Aorta (tissue), 5 donors: ENCODE results near the gene RAB11FIP4. TPM values are rescaled to one million over a fixed set of nuclear protein-coding genes. Genes with fewer than 3 reads are reported as not detected.

Experiments used
- ATAC-seq: fragments of 200-7000 bp; cut with Tn5 transposase; one replicate; pipeline ENCODE4 v1.9.1; 2022; ENCODE audit warnings: moderate library complexity; ENCODE audit not compliant: low FRiP score
- DNase-seq, 2 donors: peaks; one replicate each; pipeline ENCODE4 v3.0.0-alpha.2; 2020
- H3K27ac ChIP-seq, 2 donors: one replicate each; pipeline ENCODE4 v1.5.1; 2013; ENCODE audit warnings: low read length in 2 of 2, mild to moderate bottlenecking in 2 of 2, moderate library complexity in 2 of 2, control low read depth in 1 of 2, inconsistent platforms in 1 of 2, low read depth in 1 of 2
- H3K27me3 ChIP-seq, 2 donors: one replicate each; pipeline ENCODE4 v1.6.1; 2013; ENCODE audit warnings: control low read depth in 1 of 2, low read length in 1 of 2, mild to moderate bottlenecking in 1 of 2, moderate library complexity in 1 of 2; ENCODE audit not compliant: insufficient read depth in 2 of 2, control insufficient read depth in 1 of 2
- H3K36me3 ChIP-seq, 2 donors: one replicate each; pipeline ENCODE4 v1.6.1; 2013; ENCODE audit warnings: control low read depth in 1 of 2, low read length in 1 of 2, mild to moderate bottlenecking in 1 of 2; ENCODE audit not compliant: insufficient read depth in 2 of 2, control insufficient read depth in 1 of 2
- H3K4me1 ChIP-seq, 2 donors: one replicate each; pipeline ENCODE4 v1.6.1; 2013; ENCODE audit warnings: low read length in 2 of 2, control low read depth in 1 of 2, mild to moderate bottlenecking in 1 of 2, moderate library complexity in 1 of 2; ENCODE audit not compliant: insufficient read depth in 2 of 2, control insufficient read depth in 1 of 2
- H3K4me3 ChIP-seq, 2 donors: one replicate each; pipeline ENCODE4 v1.5.1; 2013; ENCODE audit warnings: low read length in 2 of 2, control low read depth in 1 of 2, mild to moderate bottlenecking in 1 of 2
- H3K9me3 ChIP-seq: one replicate; pipeline ENCODE4 v1.6.1; 2013; ENCODE audit warnings: mild to moderate bottlenecking, low read length; ENCODE audit not compliant: control insufficient read depth
- WGBS, 2 donors: extraction: QIAGEN DNeasy Blood & Tissue Kit; methylation state at CpG; one replicate each; pipeline ENCODE4 v1.1.7; 2013; 5-methylcytosine and 5-hydroxymethylcytosine counted together
- intact Hi-C, 2 donors: fragments of 100-400 bp; cut with DNase I; formaldehyde crosslinking; loops; one replicate each; pipeline versions ENCODE4 v1.14.2 to v1.15.0; 2022
- polyA plus RNA-seq, 2 donors: library from polyadenylated mRNA; stranded (reverse); fragments of 200-250 nt; gene quantifications; one replicate each; pipeline ENCODE4 v1.2.3, GENCODE V29; 2013
- total RNA-seq, 2 donors: library from RNA; stranded (reverse); fragmentation: NEBNext Ultra II Directional; extraction: Animal tissue kit (Norgen Biotek cat#: 25700); gene quantifications; one replicate each; pipeline ENCODE4 v1.2.1, GENCODE V29; 2021
- donor health status: healthy with polysubstance abuse.
- donor health status: Bipolar disorder and iron deficiency.
- donor health status: DM: no; HTN: no; CAD: no.
- donor health status: DM: no; HTN: no; CAD: no.
- donor health status: DM: yes; HTN: yes; CAD: no.

The RAB11FIP4 gene
- total and polyA plus RNA-seq, 4 donors = 0.15 to 2.6 (median 1.4) TPM

GRCh38 chr17:31467502-31468256, 76.2 kb downstream of the RAB11FIP4 start:
- no peaks in the 10 kb centered on the region for H3K9me3 ChIP-seq
- H3K27me3 ChIP-seq = no peaks in the 10 kb centered on the region
- H3K4me1 ChIP-seq = no peaks in the 10 kb centered on the region
- no peak overlapping the region for H3K27ac ChIP-seq
- no peaks in the 10 kb centered on the region for H3K36me3 ChIP-seq
- intact Hi-C loops = no loop called here
- DNase-seq = no peak
- no peak overlapping the region for H3K4me3 ChIP-seq
- ATAC-seq = no peak
- WGBS, 2 donors = 52 to 57% methylated on average over 11 of the region's 11 CpGs

- no peak for ATAC-seq
- no peak for DNase-seq
- H3K27me3 ChIP-seq = no peaks in the 10 kb centered on the region
- intact Hi-C loops = no loop called here
- no peak overlapping the region for H3K4me3 ChIP-seq
- no peak overlapping the region for H3K27ac ChIP-seq
- WGBS, 2 donors = 97% methylated on average over 2 of the region's 2 CpGs
- no peaks in the 10 kb centered on the region for H3K36me3 ChIP-seq
- no peaks in the 10 kb centered on the region for H3K4me1 ChIP-seq
- H3K9me3 ChIP-seq = no peaks in the 10 kb centered on the region
Measured at GRCh38 chr17:31469959-31470358, 78.5 kb downstream of the RAB11FIP4 start.

- H3K36me3 ChIP-seq = no peaks in the 10 kb centered on the region
- no peaks in the 10 kb centered on the region for H3K4me1 ChIP-seq
- no peak for ATAC-seq
- WGBS, 2 donors = 88 to 90% methylated on average over 2 of the region's 2 CpGs
- no peak for DNase-seq
- no peak overlapping the region for H3K4me3 ChIP-seq
- no peak overlapping the region for H3K27ac ChIP-seq
- no peaks in the 10 kb centered on the region for H3K27me3 ChIP-seq
- H3K9me3 ChIP-seq = no peaks in the 10 kb centered on the region
- intact Hi-C loops = no loop called here
Measured at GRCh38 chr17:31470592-31470991, 79.1 kb downstream of the RAB11FIP4 start.

- ATAC-seq = no peak
- Histone ChIP-seq H3K9me3 (no peaks in the 10 kb centered on the region), H3K4me1 (no peaks in the 10 kb centered on the region), H3K27me3 (no peaks in the 10 kb centered on the region), H3K36me3 (no peaks in the 10 kb centered on the region), H3K27ac (no peak overlapping the region), H3K4me3 (no peak overlapping the region)
- DNase-seq = no peak
- WGBS, 2 donors = 90% methylated on average over 13 to 14 of the region's 14 CpGs
- intact Hi-C loops = no loop called here
Measured at GRCh38 chr17:31472137-31472536, 80.7 kb downstream of the RAB11FIP4 start.

DNA sequence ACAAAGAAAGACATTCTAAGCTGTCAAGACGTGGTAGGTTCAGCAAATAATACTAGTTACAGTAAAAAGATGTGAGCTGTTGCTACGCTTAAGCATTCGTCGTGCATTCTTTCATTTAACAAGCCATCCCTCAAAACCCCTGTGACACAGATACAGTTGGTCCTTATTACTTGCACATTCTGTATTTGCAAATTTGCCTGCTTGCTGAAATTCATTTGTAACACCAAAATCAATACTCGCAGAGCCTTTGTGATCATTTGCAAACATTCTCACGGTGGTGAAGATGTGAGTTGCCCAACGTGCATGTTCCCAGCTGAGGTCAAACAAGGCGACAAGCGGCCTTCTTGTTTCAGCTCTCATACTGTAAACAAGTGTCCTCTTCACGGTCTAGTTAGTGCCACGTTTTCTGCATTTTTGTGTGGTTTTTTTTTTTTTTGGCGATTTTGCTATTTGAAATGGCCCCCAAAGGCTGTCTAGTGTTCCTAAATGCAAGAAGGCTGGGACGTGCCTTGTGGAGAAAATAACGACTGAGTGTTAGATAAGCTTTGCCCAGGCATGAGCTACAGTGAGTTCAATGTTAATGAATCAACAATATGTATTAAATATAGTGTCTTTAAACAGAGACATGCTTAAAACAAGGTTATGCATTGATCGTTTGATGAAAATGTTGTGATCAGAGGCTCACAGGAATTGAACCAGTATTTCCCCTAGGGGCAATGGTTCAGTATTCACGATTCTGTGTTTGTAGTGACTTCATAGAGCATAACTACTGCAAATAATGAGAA, 84.1 kb downstream of the RAB11FIP4 start:
- no peaks in the 10 kb centered on the region for H3K36me3 ChIP-seq
- no peaks in the 10 kb centered on the region for H3K9me3 ChIP-seq
- no peaks in the 10 kb centered on the region for H3K27me3 ChIP-seq
- intact Hi-C loops = loop anchor here in 1 of 2 donors (5.0 kb wide), 1 partner anchor 37 kb away; no protein-coding TSS in a partner anchor
- no peak overlapping the region for H3K27ac ChIP-seq
- no peaks in the 10 kb centered on the region for H3K4me1 ChIP-seq
- WGBS, 2 donors = 78 to 84% methylated on average over 16 of the region's 16 CpGs
- H3K4me3 ChIP-seq = no peak overlapping the region
- no peak for DNase-seq
- no peak for ATAC-seq

DNA sequence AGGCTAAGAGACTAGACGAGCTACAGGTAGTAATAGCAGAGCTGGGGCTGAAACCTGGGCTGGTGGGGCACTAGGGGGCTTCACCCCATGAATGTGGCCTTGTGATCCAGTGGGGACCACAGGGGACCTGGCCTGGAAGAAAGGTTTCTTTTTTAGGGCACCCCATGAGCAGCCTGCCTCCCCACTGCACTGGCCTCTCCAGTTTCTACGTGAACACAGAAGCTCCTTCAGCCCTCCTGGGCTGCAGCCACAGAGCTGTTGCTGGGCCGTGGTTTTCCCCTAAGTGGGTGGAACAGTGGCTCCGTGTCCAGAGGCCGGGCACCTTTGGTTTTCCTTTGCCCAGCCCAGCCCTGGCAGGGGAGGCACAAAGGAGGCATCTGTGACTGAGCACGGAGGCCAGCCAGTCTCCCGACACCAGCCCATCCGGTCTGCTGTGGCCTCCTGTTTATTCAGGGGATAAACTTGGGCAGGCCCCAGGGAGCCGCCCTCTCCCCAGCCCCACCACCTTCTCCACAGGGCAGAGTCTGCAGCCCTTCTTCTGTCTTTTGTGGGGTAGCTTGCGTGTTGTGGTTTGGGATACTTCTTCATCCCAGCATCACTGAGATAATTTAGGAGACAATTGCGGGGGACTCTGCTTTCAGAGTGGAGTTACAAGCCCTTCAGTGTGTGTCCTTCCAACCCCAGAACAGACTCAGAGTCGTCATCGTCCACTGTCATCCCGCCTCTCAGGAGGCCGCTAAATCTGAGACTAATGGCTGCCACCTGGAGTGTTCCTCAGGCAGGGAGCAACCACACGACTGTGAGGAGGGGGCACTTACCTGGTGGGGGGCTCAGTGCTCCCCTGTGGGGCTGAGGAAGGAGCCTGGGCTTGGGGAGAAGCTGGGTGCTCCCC, 85.3 kb downstream of the RAB11FIP4 start:
- no peak for ATAC-seq
- 56 to 72% methylated on average over 16 of the region's 16 CpGs for WGBS, 2 donors
- intact Hi-C loops = loop anchor here in 1 of 2 donors (5.0 kb wide), 1 partner anchor 36 kb away; no protein-coding TSS in a partner anchor

GRCh38 chr17:31477417-31478055, 86.1 kb downstream of the RAB11FIP4 start:
- DNase-seq (no peak), ATAC-seq (no peak)
- H3K36me3 ChIP-seq = no peaks in the 10 kb centered on the region
- no peaks in the 10 kb centered on the region for H3K27me3 ChIP-seq
- no peak overlapping the region for H3K27ac ChIP-seq
- WGBS, 2 donors = 91 to 92% methylated on average over 14 of the region's 14 CpGs
- intact Hi-C loops = loop anchor here in 1 of 2 donors (5.0 kb wide), 1 partner anchor 35 kb away; no protein-coding TSS in a partner anchor
- H3K4me3 ChIP-seq = no peak overlapping the region
- no peaks in the 10 kb centered on the region for H3K4me1 ChIP-seq
- H3K9me3 ChIP-seq = no peaks in the 10 kb centered on the region

More for the DNA sequence above, 85.3 kb downstream of the RAB11FIP4 start:
- H3K36me3 ChIP-seq = no peaks in the 10 kb centered on the region
- H3K27me3 ChIP-seq = no peaks in the 10 kb centered on the region
- H3K9me3 ChIP-seq = no peaks in the 10 kb centered on the region
- no peak for DNase-seq
- H3K4me1 ChIP-seq = no peaks in the 10 kb centered on the region
- no peak overlapping the region for H3K27ac ChIP-seq
- H3K4me3 ChIP-seq = no peak overlapping the region

DNA sequence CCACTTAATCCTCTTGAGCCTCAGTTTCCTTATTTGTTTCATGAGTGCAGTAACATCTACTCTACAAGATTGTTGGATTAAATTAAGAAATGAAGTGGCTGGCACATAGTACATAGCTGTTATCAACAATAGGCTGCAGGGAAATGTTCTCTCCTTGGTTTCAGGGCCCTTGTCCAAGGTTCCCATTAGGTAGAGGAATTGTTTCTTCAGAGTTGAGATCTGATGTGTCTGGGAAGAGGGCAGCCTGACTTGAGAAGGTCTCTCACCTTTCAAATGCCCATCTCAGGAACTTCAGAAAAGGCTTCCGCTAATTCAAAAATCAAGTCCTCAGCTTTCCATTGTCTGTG, 87.6 kb downstream of the RAB11FIP4 start:
- H3K36me3 ChIP-seq = no peaks in the 10 kb centered on the region
- intact Hi-C loops = loop anchor here in 1 of 2 donors (5.0 kb wide), 1 partner anchor 33 kb away; no protein-coding TSS in a partner anchor
- H3K4me3 ChIP-seq = no peak overlapping the region
- no peak overlapping the region for H3K27ac ChIP-seq
- no peaks in the 10 kb centered on the region for H3K9me3 ChIP-seq
- H3K4me1 ChIP-seq = no peaks in the 10 kb centered on the region
- no peaks in the 10 kb centered on the region for H3K27me3 ChIP-seq
- DNase-seq (no peak), ATAC-seq (no peak)
- WGBS, 2 donors = 99 to 100% methylated on average over 1 of the region's 1 CpG
